Endothelial cell of umbilical vein (primary cell): ENCODE data around the gene MAPKAPK2.

Experiments used
- EZH2 ChIP-seq: IDR thresholded peaks from 2 replicates; pipeline ENCODE4 v1.6.1; 2012; ENCODE audit warnings: borderline replicate concordance, low read depth, mild to moderate bottlenecking, moderate library complexity, low read length, inconsistent platforms; ENCODE audit not compliant: severe bottlenecking
- FOS ChIP-seq: IDR thresholded peaks from 2 replicates; pipeline ENCODE4 v1.6.1; 2011; ENCODE audit warnings: mild to moderate bottlenecking, low read length, moderate library complexity, borderline replicate concordance; ENCODE audit not compliant: insufficient read depth
- GATA2 ChIP-seq: IDR thresholded peaks from 2 replicates; pipeline ENCODE4 v1.7.0; 2011; ENCODE audit warnings: low read depth, mild to moderate bottlenecking, moderate library complexity, mixed read lengths, low read length; ENCODE audit not compliant: insufficient read length, insufficient read depth
- JUN ChIP-seq: IDR thresholded peaks from 2 replicates; pipeline ENCODE4 v1.6.1; 2011; ENCODE audit warnings: borderline replicate concordance, low read depth; ENCODE audit not compliant: insufficient read length, insufficient read depth
- MYC ChIP-seq: IDR thresholded peaks from one replicate; pipeline ENCODE4 v1.6.1; 2011; ENCODE audit warnings: mild to moderate bottlenecking, low read depth, low read length
- POLR2A ChIP-seq: IDR thresholded peaks from 2 replicates; pipeline ENCODE4 v1.6.1; 2012; ENCODE audit warnings: low read depth, mild to moderate bottlenecking, control low read depth, low read length
- POLR2AphosphoS5 ChIP-seq: IDR thresholded peaks from 2 replicates; pipeline ENCODE4 v1.6.1; 2012; ENCODE audit warnings: low read depth, mild to moderate bottlenecking, control low read depth, low read length, moderate library complexity; ENCODE audit not compliant: insufficient read depth
- TF ChIP-seq, protein P1 (sequence below), 2 donors: IDR thresholded peaks; 1 replicate in 1 of 2; 2 replicates in 1 of 2; pipeline ENCODE4 v1.5.1; 2011; ENCODE audit warnings: low read length in 2 of 2, mild to moderate bottlenecking in 2 of 2, moderate library complexity in 2 of 2, control low read depth in 1 of 2, inconsistent platforms in 1 of 2, low read depth in 1 of 2; ENCODE audit not compliant: insufficient read depth in 1 of 2; ENCODE audit errors: extremely low read depth in 1 of 2
- TF ChIP-seq, protein P2 (sequence below): IDR thresholded peaks from 2 replicates; pipeline ENCODE4 v1.6.1; 2011; ENCODE audit not compliant: insufficient read depth, insufficient read length

DNA sequence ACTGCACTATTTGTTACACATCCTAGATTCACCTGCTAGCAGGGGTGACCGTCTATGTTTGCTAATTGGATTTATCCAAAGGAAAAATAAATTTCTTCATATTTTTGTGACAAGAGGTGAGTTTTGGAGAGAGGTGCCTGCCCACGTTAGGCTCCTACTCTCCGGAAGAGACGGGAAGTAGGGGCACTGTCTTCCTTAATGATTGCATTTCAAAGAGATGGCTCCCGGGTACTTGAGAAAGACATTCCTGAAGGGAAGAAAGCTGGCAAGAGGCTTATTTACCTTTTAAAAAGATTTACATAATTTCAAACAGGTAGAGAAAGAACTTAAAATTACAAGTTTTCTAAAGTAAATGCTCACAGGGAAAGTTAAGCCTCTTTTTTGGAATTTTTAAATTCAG lies 67.2 kb downstream of the MAPKAPK2 start:
- no peak for TF ChIP-seq JUN
- TF ChIP-seq, protein P1, sequence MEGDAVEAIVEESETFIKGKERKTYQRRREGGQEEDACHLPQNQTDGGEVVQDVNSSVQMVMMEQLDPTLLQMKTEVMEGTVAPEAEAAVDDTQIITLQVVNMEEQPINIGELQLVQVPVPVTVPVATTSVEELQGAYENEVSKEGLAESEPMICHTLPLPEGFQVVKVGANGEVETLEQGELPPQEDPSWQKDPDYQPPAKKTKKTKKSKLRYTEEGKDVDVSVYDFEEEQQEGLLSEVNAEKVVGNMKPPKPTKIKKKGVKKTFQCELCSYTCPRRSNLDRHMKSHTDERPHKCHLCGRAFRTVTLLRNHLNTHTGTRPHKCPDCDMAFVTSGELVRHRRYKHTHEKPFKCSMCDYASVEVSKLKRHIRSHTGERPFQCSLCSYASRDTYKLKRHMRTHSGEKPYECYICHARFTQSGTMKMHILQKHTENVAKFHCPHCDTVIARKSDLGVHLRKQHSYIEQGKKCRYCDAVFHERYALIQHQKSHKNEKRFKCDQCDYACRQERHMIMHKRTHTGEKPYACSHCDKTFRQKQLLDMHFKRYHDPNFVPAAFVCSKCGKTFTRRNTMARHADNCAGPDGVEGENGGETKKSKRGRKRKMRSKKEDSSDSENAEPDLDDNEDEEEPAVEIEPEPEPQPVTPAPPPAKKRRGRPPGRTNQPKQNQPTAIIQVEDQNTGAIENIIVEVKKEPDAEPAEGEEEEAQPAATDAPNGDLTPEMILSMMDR (IDR thresholded peaks at IDR 0.05; ENCODE audit: extremely low read depth in 1 of 2, insufficient read depth in 1 of 2, low read depth in 1 of 2, low read length in 2 of 2), result no peak
- TF ChIP-seq, protein P2, sequence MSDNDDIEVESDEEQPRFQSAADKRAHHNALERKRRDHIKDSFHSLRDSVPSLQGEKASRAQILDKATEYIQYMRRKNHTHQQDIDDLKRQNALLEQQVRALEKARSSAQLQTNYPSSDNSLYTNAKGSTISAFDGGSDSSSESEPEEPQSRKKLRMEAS, result no peak
- TF ChIP-seq POLR2AphosphoS5, result no peak
- TF ChIP-seq POLR2A, result no peak
- no peak for TF ChIP-seq EZH2
- TF ChIP-seq MYC, result no peak
- TF ChIP-seq FOS, result no peak
- no peak for TF ChIP-seq GATA2
